K562 (cell line): Measurements from ENCODE around the gene ADRB1. TPM values are rescaled to one million over a fixed set of nuclear protein-coding genes. Genes with fewer than 3 reads are reported as not detected.

Experiments used
- ATAC-seq: fragments of 200-7000 bp; cut with Tn5 transposase; 3 replicates; pipeline ENCODE4 v1.9.1; 2020; ENCODE audit warnings: moderate library complexity
- BruUV-seq: library from RNA; stranded (reverse); fragments of 400-500 nt; replicated peaks from 2 replicates; lab custom pipeline; 2021; lab: Mats Ljungman, UMichigan
- CTCF ChIA-PET: fragments of 300-600 bp; formaldehyde crosslinking; extraction: SDS; loops from one replicate; lab custom pipeline; 2021; ENCODE audit warnings: low intra/inter-chr PET ratio; lab: Yijun Ruan, JAX
- POLR2A ChIA-PET: fragments of 300-600, 350-650 bp; sonication (Branson Sonifier 250); formaldehyde crosslinking; extraction: SDS; loops from one replicate; lab custom pipeline; 2021; ENCODE audit warnings: antibody characterized with exemption, inconsistent platforms; lab: Yijun Ruan, JAX
- DNase-seq, 4 experiments: peaks; one replicate each; pipeline versions ENCODE4 v3.0.0 to v3.0.0-alpha.2; 2011 to 2018; ENCODE audit warnings: low spot score in 3 of 4, mixed read lengths in 3 of 4; ENCODE audit errors: extremely low read depth in 1 of 4
- FAIRE-seq: peaks from 2 replicates; lab custom pipeline; 2011; peaks lifted over from hg19 to GRCh38; lab: Jason Lieb, UNC
- H2AFZ ChIP-seq: 2 replicates; pipeline ENCODE4 v1.6.0; 2011; ENCODE audit warnings: low read depth, low read length, control low read depth, inconsistent platforms
- H3K27ac ChIP-seq: fragments of 200-600 bp; 3 replicates; pipeline ENCODE4 v1.8.0; 2011; ENCODE audit warnings: low read depth, mild to moderate bottlenecking, control low read depth, inconsistent platforms, low read length, moderate library complexity, mixed read lengths; ENCODE audit errors: extremely low read depth
- H3K27me3 ChIP-seq, 2 experiments: fragments of 300-600 bp in 1 of 2; 2 replicates in 1 of 2; 3 replicates in 1 of 2; pipeline versions ENCODE4 v1.6.0 to v1.8.0; 2011; ENCODE audit warnings: inconsistent platforms in 2 of 2, low read length in 2 of 2, mild to moderate bottlenecking in 1 of 2, mixed read lengths in 1 of 2, moderate library complexity in 1 of 2; ENCODE audit not compliant: control insufficient read depth in 2 of 2, insufficient read depth in 2 of 2
- H3K36me3 ChIP-seq: fragments of 300-600 bp; 3 replicates; pipeline ENCODE4 v1.8.0; 2011; ENCODE audit warnings: mild to moderate bottlenecking, low read length, inconsistent platforms; ENCODE audit not compliant: control insufficient read depth, insufficient read depth
- H3K4me1 ChIP-seq, 2 experiments: fragments of 200-600 bp in 1 of 2; replicated peaks in 1 of 2; 2 replicates in 1 of 2; 3 replicates in 1 of 2; pipeline versions ENCODE4 v1.5.1 to v1.8.0; 2011; ENCODE audit warnings: inconsistent platforms in 2 of 2, low read length in 2 of 2, mild to moderate bottlenecking in 1 of 2, mixed read lengths in 1 of 2, moderate library complexity in 1 of 2; ENCODE audit not compliant: control insufficient read depth in 2 of 2, insufficient read depth in 2 of 2
- H3K4me2 ChIP-seq: 2 replicates; pipeline ENCODE4 v1.6.1; 2011; ENCODE audit warnings: low read length, control low read depth, inconsistent platforms, mixed read lengths; ENCODE audit not compliant: insufficient read depth
- H3K4me3 ChIP-seq: fragments of 200-600 bp; sonication (generic), shearing (Covaris generic); 2 replicates; pipeline ENCODE4 v1.5.1; 2016; ENCODE audit warnings: control low read depth, inconsistent platforms
- H3K79me2 ChIP-seq: fragments of 200-600 bp; 3 replicates; pipeline ENCODE4 v1.8.0; 2011; ENCODE audit warnings: low read length, inconsistent platforms; ENCODE audit not compliant: control insufficient read depth, insufficient read depth
- H3K9ac ChIP-seq, 2 experiments: 2 replicates each; pipeline versions ENCODE4 v1.6.0 to v1.6.1; 2011; ENCODE audit warnings: low read depth in 2 of 2, low read length in 2 of 2, control low read depth in 1 of 2, inconsistent platforms in 1 of 2, mild to moderate bottlenecking in 1 of 2, mixed read lengths in 1 of 2; ENCODE audit not compliant: insufficient read depth in 1 of 2
- H3K9me1 ChIP-seq: one replicate; pipeline ENCODE4 v1.6.0; 2011; ENCODE audit warnings: inconsistent platforms, mild to moderate bottlenecking, low read length, moderate library complexity; ENCODE audit not compliant: control insufficient read depth, insufficient read depth
- H3K9me3 ChIP-seq: replicated peaks from 2 replicates; pipeline ENCODE4 v1.5.1; 2011; ENCODE audit warnings: low read depth, low read length, inconsistent platforms; ENCODE audit not compliant: control insufficient read depth, insufficient read depth
- H4K20me1 ChIP-seq: replicated peaks from 2 replicates; pipeline ENCODE4 v1.6.1; 2011; ENCODE audit warnings: low read length, inconsistent platforms, mixed read lengths; ENCODE audit not compliant: control insufficient read depth, insufficient read depth
- CLOCK ChIP-seq: fragments of 250-450 bp; sonication (Bioruptor Pico); IDR thresholded peaks from 2 replicates; pipeline ENCODE4 v1.4.0; 2020; ENCODE audit warnings: mild to moderate bottlenecking, moderate library complexity, borderline replicate concordance
- CTCFL ChIP-seq: IDR thresholded peaks from 2 replicates; pipeline ENCODE4 v1.6.1; 2011; ENCODE audit warnings: borderline replicate concordance, low read depth, mild to moderate bottlenecking, moderate library complexity, low read length; ENCODE audit not compliant: insufficient read depth, poor library complexity, severe bottlenecking
- EP300 ChIP-seq: IDR thresholded peaks from 2 replicates; pipeline ENCODE4 v1.6.1; 2012; ENCODE audit warnings: low read length, improper control_type of control experiment
- GMEB1 ChIP-seq: fragments of 250-450 bp; sonication (Bioruptor Pico); IDR thresholded peaks from 2 replicates; pipeline ENCODE4 v1.4.0; 2020; ENCODE audit warnings: mild to moderate bottlenecking
- NONO ChIP-seq, 2 experiments: fragments of 200-400 bp in 1 of 2; fragments of 450-650 bp in 1 of 2; formaldehyde crosslinking in 1 of 2; IDR thresholded peaks; 2 replicates each; pipeline ENCODE4 v1.6.1; 2017; ENCODE audit warnings: low read depth in 2 of 2, mild to moderate bottlenecking in 2 of 2, moderate library complexity in 2 of 2, low read length in 1 of 2
- NRF1 ChIP-seq, 2 experiments: fragments of 450-650 bp; IDR thresholded peaks in 1 of 2; conservative IDR thresholded peaks in 1 of 2; 2 replicates each; pipeline ENCODE4 v1.6.1; 2014; ENCODE audit warnings: mild to moderate bottlenecking in 2 of 2
- PTTG1 ChIP-seq: fragments of 450-650 bp; IDR thresholded peaks from 2 replicates; pipeline ENCODE4 v1.6.1; 2016; ENCODE audit warnings: low read depth, mild to moderate bottlenecking, missing genetic modification characterization, missing compliant biosample characterization
- SMAD2 ChIP-seq: fragments of 150-350 bp; IDR thresholded peaks from 2 replicates; pipeline ENCODE4 v1.6.1; 2014; ENCODE audit warnings: low read depth, mild to moderate bottlenecking, low read length
- TAF7 ChIP-seq: fragments of 450-650 bp; IDR thresholded peaks from 2 replicates; pipeline ENCODE4 v1.6.1; 2016; ENCODE audit warnings: missing genetic modification characterization, missing compliant biosample characterization
- THRB ChIP-seq: fragments of 450-650 bp; formaldehyde crosslinking; conservative IDR thresholded peaks from 2 replicates; pipeline ENCODE4 v1.4.0; 2022; ENCODE audit warnings: mild to moderate bottlenecking, missing genetic modification characterization
- ZNF583 ChIP-seq: fragments of 250-450 bp; sonication (Bioruptor Pico); IDR thresholded peaks from 2 replicates; pipeline ENCODE4 v1.4.0; 2020
- WGBS: fragments of 100-300 bp; shearing (Covaris generic); methylation state at CpG from one replicate; pipeline ENCODE4 v1.1.6; 2016; ENCODE audit warnings: low coverage, mixed read lengths; ENCODE audit not compliant: insufficient coverage; ENCODE audit errors: missing lambda C conversion rate; 5-methylcytosine and 5-hydroxymethylcytosine counted together
- in situ Hi-C: fragments of 300-500 bp; cut with MboI; formaldehyde crosslinking; loops from 4 replicates; pipeline ENCODE4 v1.15.0; 2018; ENCODE audit warnings: inconsistent platforms, mixed read lengths
- intact Hi-C: fragments of 100-400 bp; cut with micrococcal nuclease; formaldehyde crosslinking; loops from 2 replicates; pipeline ENCODE4 v1.14.2; 2022
- polyA plus RNA-seq, 8 experiments: library from polyadenylated mRNA; depleted of rRNA in 4 of 8; stranded (reverse) in 5 of 8; unstranded in 3 of 8; fragments of >200 nt; fragmentation: Nextera tagmentation in 2 of 8; fragmentation: Illumina TruSeq in 1 of 8; extraction: Ambion mirVana in 2 of 8; extraction: Trizol in 1 of 8; gene quantifications; 2 replicates each; pipeline versions ENCODE4 v1.2.1 to v1.2.3, GENCODE V29; 2011 to 2014; ENCODE audit warnings: inconsistent platforms in 1 of 8, missing spikeins in 1 of 8
- total RNA-seq, 7 experiments: library from RNA; depleted of rRNA in 6 of 7; stranded (reverse); fragments of >200 nt in 6 of 7; fragmentation: Illumina TruSeq in 2 of 7; extraction: Trizol in 2 of 7; gene quantifications; 2 replicates each; pipeline versions ENCODE4 v1.2.1 to v1.2.3, GENCODE V29; 2011 to 2021; ENCODE audit warnings: low replicate concordance in 1 of 7
- TF ChIP-seq, protein P1 (sequence below): fragments of 450-650 bp; IDR thresholded peaks from one replicate; pipeline ENCODE4 v1.6.1; 2018; ENCODE audit warnings: mild to moderate bottlenecking, moderate library complexity; ENCODE audit not compliant: partially characterized antibody

ADRB1 gene
- total and polyA plus RNA-seq, 9 of the 15 experiments (the other 6 are each of a cell fraction or from before 2014, with no cell fraction given): 0.07 to 0.11 (median 0.09) TPM; not detected in 6

GRCh38 chr10:114033566-114033965, 10.1 kb upstream of the ADRB1 start:
- Histone ChIP-seq H3K79me2 (no peaks in the 10 kb centered on the region), H3K9me1 (no peaks in the 10 kb centered on the region), H3K4me1 (no peaks in the 10 kb centered on the region), H3K4me2 (no peak overlapping the region), H4K20me1 (no peaks in the 10 kb centered on the region), H3K36me3 (no peaks in the 10 kb centered on the region), H3K9me3 (no peaks in the 10 kb centered on the region), H3K27ac (no peak overlapping the region), H3K9ac (no peak overlapping the region), H3K27me3 (no peaks in the 10 kb centered on the region; a peak in 1 of 5 replicates), H2AFZ (no peak overlapping the region), H3K4me3 (no peak overlapping the region)
- ChIA-PET POLR2A (no interaction called here), CTCF (no interaction called here)
- FAIRE-seq (no peak), DNase-seq (no peak), ATAC-seq (no peak)
- 0% methylated on average over 2 of the region's 3 CpGs for WGBS
- in situ Hi-C loops (no loop called here), intact Hi-C loops (no loop called here)
- BruUV-seq: no TSS peak
- TF ChIP-seq EP300 (no peak), SMAD2 (no peak), GMEB1 (CRISPR knock-in tag) (no peak), CTCFL (no peak), TAF7 (tag) (no peak), PTTG1 (tag) (no peak), ZNF583 (no peak), NONO (IDR thresholded peaks at IDR 0.05; ENCODE audit: low read depth in 2 of 2, low read length in 1 of 2) (no peak), NRF1 (conservative IDR thresholded peaks at IDR 0.05 in 1 of 2, IDR thresholded peaks at IDR 0.05 in 1 of 2) (no peak), THRB (no peak), CLOCK (CRISPR knock-in tag) (no peak)
- TF ChIP-seq, protein P1, sequence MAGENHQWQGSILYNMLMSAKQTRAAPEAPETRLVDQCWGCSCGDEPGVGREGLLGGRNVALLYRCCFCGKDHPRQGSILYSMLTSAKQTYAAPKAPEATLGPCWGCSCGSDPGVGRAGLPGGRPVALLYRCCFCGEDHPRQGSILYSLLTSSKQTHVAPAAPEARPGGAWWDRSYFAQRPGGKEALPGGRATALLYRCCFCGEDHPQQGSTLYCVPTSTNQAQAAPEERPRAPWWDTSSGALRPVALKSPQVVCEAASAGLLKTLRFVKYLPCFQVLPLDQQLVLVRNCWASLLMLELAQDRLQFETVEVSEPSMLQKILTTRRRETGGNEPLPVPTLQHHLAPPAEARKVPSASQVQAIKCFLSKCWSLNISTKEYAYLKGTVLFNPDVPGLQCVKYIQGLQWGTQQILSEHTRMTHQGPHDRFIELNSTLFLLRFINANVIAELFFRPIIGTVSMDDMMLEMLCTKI: no peak
